GM23338 (cell line): ENCODE results near the gene CENPN. TPM values are rescaled to one million over a fixed set of nuclear protein-coding genes. Genes with fewer than 3 reads are reported as not detected.

Experiments
- ATAC-seq: fragments of 200-7000 bp; cut with Tn5 transposase; 3 replicates; pipeline ENCODE4 v1.9.1; 2020
- DNase-seq: peaks from one replicate; pipeline ENCODE4 v3.0.0-alpha.2; 2015; ENCODE audit warnings: low spot score
- H2AFZ ChIP-seq: fragments of 200-600 bp; sonication (generic); 2 replicates; pipeline ENCODE4 v1.8.0; 2016; ENCODE audit warnings: antibody characterized with exemption, mild to moderate bottlenecking, moderate library complexity
- H3F3A ChIP-seq: fragments of 200-600 bp; sonication (generic); replicated peaks from 2 replicates; pipeline ENCODE4 v1.8.0; 2017; ENCODE audit warnings: antibody characterized with exemption, mixed run types, low read depth
- H3K27ac ChIP-seq: fragments of 200-600 bp; sonication (generic); 2 replicates; pipeline ENCODE4 v1.6.1; 2016; ENCODE audit warnings: low read depth
- H3K27me3 ChIP-seq: fragments of 200-600 bp; sonication (generic); 2 replicates; pipeline ENCODE4 v1.8.0; 2016; ENCODE audit warnings: mild to moderate bottlenecking, mixed run types, moderate library complexity; ENCODE audit not compliant: insufficient read depth
- H3K36me3 ChIP-seq: fragments of 200-600 bp; sonication (generic); 2 replicates; pipeline ENCODE4 v1.8.0; 2016; ENCODE audit warnings: mild to moderate bottlenecking; ENCODE audit not compliant: insufficient read depth
- H3K4me1 ChIP-seq: fragments of 200-600 bp; sonication (generic); 2 replicates; pipeline ENCODE4 v1.8.0; 2016; ENCODE audit warnings: mild to moderate bottlenecking, moderate library complexity; ENCODE audit not compliant: insufficient read depth
- H3K4me2 ChIP-seq: fragments of 200-600 bp; sonication (generic); 2 replicates; pipeline ENCODE4 v1.7.1; 2017; ENCODE audit warnings: mixed run types
- H3K4me3 ChIP-seq: fragments of 200-600 bp; sonication (generic); 2 replicates; pipeline ENCODE4 v1.6.1; 2016; ENCODE audit warnings: mixed run types
- H3K79me2 ChIP-seq: fragments of 200-600 bp; sonication (generic); replicated peaks from 2 replicates; pipeline ENCODE4 v1.8.0; 2017; ENCODE audit warnings: mild to moderate bottlenecking; ENCODE audit not compliant: insufficient read depth
- H3K9me2 ChIP-seq: fragments of 200-600 bp; sonication (generic); 2 replicates; pipeline ENCODE4 v1.8.0; 2017; ENCODE audit not compliant: insufficient read depth
- H4K20me1 ChIP-seq: fragments of 200-600 bp; sonication (generic); replicated peaks from 2 replicates; pipeline ENCODE4 v1.8.0; 2017; ENCODE audit warnings: mild to moderate bottlenecking; ENCODE audit not compliant: insufficient read depth
- H3K27ac Mint-ChIP-seq: 2 replicates; pipeline ENCODE4 v1.8.0; 2020; ENCODE audit warnings: inconsistent platforms, mild to moderate bottlenecking, moderate library complexity, mixed read lengths
- H3K27me3 Mint-ChIP-seq: 3 replicates; pipeline ENCODE4 v1.8.0; 2022; ENCODE audit warnings: low read depth, mild to moderate bottlenecking, moderate library complexity, mixed read lengths, inconsistent platforms; ENCODE audit not compliant: insufficient read depth, poor library complexity
- H3K36me3 Mint-ChIP-seq: 3 replicates; pipeline ENCODE4 v1.8.0; 2021; ENCODE audit warnings: low read depth, mild to moderate bottlenecking, inconsistent platforms, moderate library complexity, mixed read lengths
- H3K4me1 Mint-ChIP-seq: 3 replicates; pipeline ENCODE4 v1.8.0; 2020; ENCODE audit warnings: mild to moderate bottlenecking, inconsistent platforms, mixed read lengths
- H3K4me3 Mint-ChIP-seq: 3 replicates; pipeline ENCODE4 v1.8.0; 2021; ENCODE audit warnings: moderate library complexity, mild to moderate bottlenecking, inconsistent platforms, mixed read lengths
- H3K9me3 Mint-ChIP-seq: 3 replicates; pipeline ENCODE4 v1.8.0; 2020; ENCODE audit warnings: moderate library complexity, mild to moderate bottlenecking, inconsistent platforms, mixed read lengths
- CREB1 ChIP-seq: fragments of 250-450 bp; sonication (Bioruptor Pico); IDR thresholded peaks from 2 replicates; pipeline ENCODE4 v1.5.0; 2020; ENCODE audit warnings: low read depth, mild to moderate bottlenecking, moderate library complexity
- CTCF ChIP-seq, 2 experiments: fragments of 200-600 bp in 1 of 2; sonication (generic) in 1 of 2; conservative IDR thresholded peaks; 2 replicates each; pipeline versions ENCODE4 v1.5.1 to v1.6.1; 2016 to 2017; ENCODE audit warnings: antibody characterized with exemption in 2 of 2, low read depth in 2 of 2, mild to moderate bottlenecking in 2 of 2, moderate library complexity in 1 of 2
- ETS1 ChIP-seq: IDR thresholded peaks from 2 replicates; pipeline ENCODE4 v1.6.1; 2016; ENCODE audit warnings: antibody characterized with exemption
- JUNB ChIP-seq: IDR thresholded peaks from one replicate; pipeline ENCODE4 v1.6.1; 2016; ENCODE audit warnings: antibody characterized with exemption; ENCODE audit not compliant: unreplicated experiment
- STAT1 ChIP-seq: IDR thresholded peaks from one replicate; pipeline ENCODE4 v1.6.1; 2016; ENCODE audit warnings: antibody characterized with exemption; ENCODE audit not compliant: unreplicated experiment
- ZNF114 ChIP-seq: fragments of 250-450 bp; sonication (Bioruptor Pico); IDR thresholded peaks from 2 replicates; pipeline ENCODE4 v1.5.0; 2020; ENCODE audit warnings: mild to moderate bottlenecking, moderate library complexity
- polyA plus RNA-seq: library from polyadenylated mRNA; unstranded; fragments of >200 nt; fragmentation: Nextera tagmentation; extraction: Ambion mirVana; gene quantifications from 2 replicates; pipeline ENCODE4 v1.2.1, GENCODE V29; 2016
- total RNA-seq: library from RNA; depleted of rRNA; stranded (reverse); fragments of >200 nt; shearing (Covaris generic); gene quantifications from 2 replicates; pipeline ENCODE4 v1.2.3, GENCODE V29; 2014
- TF ChIP-seq, protein P1 (sequence below): fragments of 250-450 bp; sonication (Bioruptor Pico); IDR thresholded peaks from 2 replicates; pipeline ENCODE4 v1.5.0; 2020; ENCODE audit warnings: mild to moderate bottlenecking, moderate library complexity

The CENPN gene
- total and polyA plus RNA-seq, 2 experiments from 2014 or later = 43.6 to 80.8 TPM

- Histone ChIP-seq H3K27ac (no peak overlapping the region), H3K79me2 (peaks cover 20% of the 10 kb centered on the region), H3K4me2 (no peak overlapping the region), H4K20me1 (peaks cover 15% of the 10 kb centered on the region), H3K36me3 (peaks cover 64% of the 10 kb centered on the region), H3F3A (no peaks in the 10 kb centered on the region), H3K4me1 (no peaks in the 10 kb centered on the region), H3K9me2 (no peaks in the 10 kb centered on the region), H3K27me3 (no peaks in the 10 kb centered on the region), H3K4me3 (no peak overlapping the region), H2AFZ (no peak overlapping the region)
- H3K4me3 Mint-ChIP-seq = no peak overlapping the region
- peaks cover 83% of the 10 kb centered on the region for H3K36me3 Mint-ChIP-seq
- DNase-seq = no peak
- peaks cover 2% of the 10 kb centered on the region for H3K27me3 Mint-ChIP-seq
- ATAC-seq = no peak
- H3K27ac Mint-ChIP-seq = no peak overlapping the region
- no peaks in the 10 kb centered on the region for H3K4me1 Mint-ChIP-seq
- no peaks in the 10 kb centered on the region for H3K9me3 Mint-ChIP-seq
- TF ChIP-seq CREB1 (CRISPR knock-in tag) = no peak
- TF ChIP-seq STAT1 = no peak
- no peak for TF ChIP-seq CTCF (conservative IDR thresholded peaks at IDR 0.05; ENCODE audit: low read depth in 2 of 2)
- TF ChIP-seq, protein P1, sequence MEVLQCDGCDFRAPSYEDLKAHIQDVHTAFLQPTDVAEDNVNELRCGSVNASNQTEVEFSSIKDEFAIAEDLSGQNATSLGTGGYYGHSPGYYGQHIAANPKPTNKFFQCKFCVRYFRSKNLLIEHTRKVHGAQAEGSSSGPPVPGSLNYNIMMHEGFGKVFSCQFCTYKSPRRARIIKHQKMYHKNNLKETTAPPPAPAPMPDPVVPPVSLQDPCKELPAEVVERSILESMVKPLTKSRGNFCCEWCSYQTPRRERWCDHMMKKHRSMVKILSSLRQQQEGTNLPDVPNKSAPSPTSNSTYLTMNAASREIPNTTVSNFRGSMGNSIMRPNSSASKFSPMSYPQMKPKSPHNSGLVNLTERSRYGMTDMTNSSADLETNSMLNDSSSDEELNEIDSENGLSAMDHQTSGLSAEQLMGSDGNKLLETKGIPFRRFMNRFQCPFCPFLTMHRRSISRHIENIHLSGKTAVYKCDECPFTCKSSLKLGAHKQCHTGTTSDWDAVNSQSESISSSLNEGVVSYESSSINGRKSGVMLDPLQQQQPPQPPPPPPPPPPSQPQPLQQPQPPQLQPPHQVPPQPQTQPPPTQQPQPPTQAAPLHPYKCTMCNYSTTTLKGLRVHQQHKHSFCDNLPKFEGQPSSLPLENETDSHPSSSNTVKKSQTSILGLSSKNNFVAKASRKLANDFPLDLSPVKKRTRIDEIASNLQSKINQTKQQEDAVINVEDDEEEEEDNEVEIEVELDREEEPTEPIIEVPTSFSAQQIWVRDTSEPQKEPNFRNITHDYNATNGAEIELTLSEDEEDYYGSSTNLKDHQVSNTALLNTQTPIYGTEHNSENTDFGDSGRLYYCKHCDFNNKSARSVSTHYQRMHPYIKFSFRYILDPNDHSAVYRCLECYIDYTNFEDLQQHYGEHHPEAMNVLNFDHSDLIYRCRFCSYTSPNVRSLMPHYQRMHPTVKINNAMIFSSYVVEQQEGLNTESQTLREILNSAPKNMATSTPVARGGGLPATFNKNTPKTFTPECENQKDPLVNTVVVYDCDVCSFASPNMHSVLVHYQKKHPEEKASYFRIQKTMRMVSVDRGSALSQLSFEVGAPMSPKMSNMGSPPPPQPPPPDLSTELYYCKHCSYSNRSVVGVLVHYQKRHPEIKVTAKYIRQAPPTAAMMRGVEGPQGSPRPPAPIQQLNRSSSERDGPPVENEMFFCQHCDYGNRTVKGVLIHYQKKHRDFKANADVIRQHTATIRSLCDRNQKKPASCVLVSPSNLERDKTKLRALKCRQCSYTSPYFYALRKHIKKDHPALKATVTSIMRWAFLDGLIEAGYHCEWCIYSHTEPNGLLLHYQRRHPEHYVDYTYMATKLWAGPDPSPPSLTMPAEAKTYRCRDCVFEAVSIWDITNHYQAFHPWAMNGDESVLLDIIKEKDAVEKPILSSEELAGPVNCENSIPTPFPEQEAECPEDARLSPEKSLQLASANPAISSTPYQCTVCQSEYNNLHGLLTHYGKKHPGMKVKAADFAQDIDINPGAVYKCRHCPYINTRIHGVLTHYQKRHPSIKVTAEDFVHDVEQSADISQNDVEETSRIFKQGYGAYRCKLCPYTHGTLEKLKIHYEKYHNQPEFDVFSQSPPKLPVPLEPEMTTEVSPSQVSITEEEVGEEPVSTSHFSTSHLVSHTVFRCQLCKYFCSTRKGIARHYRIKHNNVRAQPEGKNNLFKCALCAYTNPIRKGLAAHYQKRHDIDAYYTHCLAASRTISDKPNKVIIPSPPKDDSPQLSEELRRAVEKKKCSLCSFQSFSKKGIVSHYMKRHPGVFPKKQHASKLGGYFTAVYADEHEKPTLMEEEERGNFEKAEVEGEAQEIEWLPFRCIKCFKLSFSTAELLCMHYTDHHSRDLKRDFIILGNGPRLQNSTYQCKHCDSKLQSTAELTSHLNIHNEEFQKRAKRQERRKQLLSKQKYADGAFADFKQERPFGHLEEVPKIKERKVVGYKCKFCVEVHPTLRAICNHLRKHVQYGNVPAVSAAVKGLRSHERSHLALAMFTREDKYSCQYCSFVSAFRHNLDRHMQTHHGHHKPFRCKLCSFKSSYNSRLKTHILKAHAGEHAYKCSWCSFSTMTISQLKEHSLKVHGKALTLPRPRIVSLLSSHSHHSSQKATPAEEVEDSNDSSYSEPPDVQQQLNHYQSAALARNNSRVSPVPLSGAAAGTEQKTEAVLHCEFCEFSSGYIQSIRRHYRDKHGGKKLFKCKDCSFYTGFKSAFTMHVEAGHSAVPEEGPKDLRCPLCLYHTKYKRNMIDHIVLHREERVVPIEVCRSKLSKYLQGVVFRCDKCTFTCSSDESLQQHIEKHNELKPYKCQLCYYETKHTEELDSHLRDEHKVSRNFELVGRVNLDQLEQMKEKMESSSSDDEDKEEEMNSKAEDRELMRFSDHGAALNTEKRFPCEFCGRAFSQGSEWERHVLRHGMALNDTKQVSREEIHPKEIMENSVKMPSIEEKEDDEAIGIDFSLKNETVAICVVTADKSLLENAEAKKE (CRISPR knock-in tag) = no peak
- TF ChIP-seq JUNB = no peak
- no peak for TF ChIP-seq ETS1
- no peak for TF ChIP-seq ZNF114 (CRISPR knock-in tag)
These were observed 7.7 kb downstream of the CENPN start for GRCh38 chr16:81014672-81015071.
